CD4-positive, alpha-beta T cell treated with Interferon alpha-2 for 1 hour (primary cell): ENCODE results near the gene SPRY1.
A peak's percentile ranks its signal among the peaks of the same experiment; 100 is the strongest.

Source experiments
- DNase-seq, 2 donors: peaks; one replicate each; pipeline ENCODE4 v3.0.0-alpha.2; 2020 to 2022

Gene SPRY1

DNA sequence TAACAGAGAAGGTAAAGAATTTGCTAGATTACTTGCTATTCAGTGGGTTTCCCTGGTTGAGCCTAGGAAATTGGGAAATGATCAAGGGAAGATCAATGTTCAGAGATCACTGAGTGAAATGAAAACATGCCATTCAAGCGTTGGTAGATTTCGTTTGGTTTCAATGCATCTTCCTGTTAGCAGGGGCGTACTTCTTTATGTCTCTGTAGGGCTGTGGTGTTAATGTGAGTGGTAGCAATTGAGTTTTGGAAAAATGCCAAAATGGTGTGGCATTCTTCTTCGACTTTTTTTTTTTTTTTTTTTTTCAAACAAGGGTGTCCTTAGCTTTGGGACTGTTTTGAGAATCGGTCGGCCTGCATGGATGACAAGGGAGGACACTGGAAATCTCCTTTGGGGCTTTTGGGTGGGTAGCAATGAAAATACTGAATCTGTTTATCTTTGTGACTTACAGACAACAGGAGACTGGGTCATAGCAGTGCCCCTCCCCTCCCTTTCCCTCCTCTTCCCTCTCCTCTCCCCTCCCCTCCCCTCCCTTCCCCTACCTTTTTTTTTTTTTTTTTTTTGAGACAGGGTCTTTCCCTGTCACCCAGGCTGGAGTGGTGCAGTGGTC is 50.4 kb downstream of the SPRY1 start:
- DNase-seq = no peak

DNA sequence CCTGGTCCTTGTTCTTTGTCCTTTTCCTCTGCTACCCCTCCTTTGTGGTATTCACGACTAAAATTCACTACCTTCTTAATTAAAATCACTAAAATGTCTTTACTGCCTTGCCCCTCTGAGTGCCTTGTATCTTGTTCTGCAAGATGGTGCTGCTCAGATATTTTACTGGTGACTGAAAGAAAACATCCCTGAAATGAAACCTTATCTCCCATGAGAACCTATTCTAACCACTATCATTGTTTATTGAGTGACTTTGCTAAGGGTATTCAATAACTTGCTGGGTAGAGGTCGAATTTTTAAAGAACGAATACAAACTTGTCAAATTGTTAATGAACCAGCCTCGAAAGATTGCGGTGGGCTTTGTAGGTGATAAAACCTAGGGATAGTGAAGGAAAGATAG is 52.8 kb downstream of the SPRY1 start:
- DNase-seq = no peak

- DNase-seq = no peak
Observed at GRCh38 chr4:123449780-123450179, 53.2 kb downstream of the SPRY1 start.

DNA sequence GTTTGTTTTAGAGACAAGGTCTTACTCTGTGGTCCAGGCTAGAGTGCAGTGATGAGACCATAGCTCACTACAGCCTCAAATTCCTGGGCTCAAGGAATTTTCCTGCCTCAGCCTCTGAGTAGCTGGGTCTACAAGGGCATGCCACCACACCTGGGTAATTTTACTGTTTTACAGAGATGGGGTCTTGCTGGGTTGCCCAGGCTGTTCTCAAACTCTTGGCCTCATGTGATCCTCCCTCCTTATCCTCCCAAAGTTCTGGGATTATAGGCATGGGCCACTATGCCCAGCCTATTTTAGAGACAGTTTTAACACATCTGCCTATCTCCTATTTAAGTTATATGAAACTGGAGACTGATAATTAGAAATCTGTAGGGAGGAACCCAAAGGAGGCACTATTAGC is 53.8 kb downstream of the SPRY1 start:
- DNase-seq = no peak

GRCh38 chr4:123452616-123453015 is 56.0 kb downstream of the SPRY1 start:
- DNase-seq = peak in 1 of 2 donors; percentile 50

GRCh38 chr4:123453061-123453680 is 56.6 kb downstream of the SPRY1 start:
- DNase-seq = no peak
